HFF-Myc (cell line): ENCODE data around the gene FTCD.

Experiments used
- DNase-seq: peaks from one replicate; pipeline ENCODE4 v3.0.0-alpha.2; 2011; ENCODE audit warnings: low read depth; ENCODE audit errors: extremely low read depth
- H3K4me3 ChIP-seq: replicated peaks from 2 replicates; pipeline ENCODE4 v1.5.1; 2011; ENCODE audit warnings: low read depth, mild to moderate bottlenecking, control low read depth, low read length
- CTCF ChIP-seq: IDR thresholded peaks from 2 replicates; pipeline ENCODE4 v1.5.1; 2012; ENCODE audit warnings: mild to moderate bottlenecking, low read depth, low read length, control low read depth; ENCODE audit errors: missing control alignments

Gene FTCD

DNA sequence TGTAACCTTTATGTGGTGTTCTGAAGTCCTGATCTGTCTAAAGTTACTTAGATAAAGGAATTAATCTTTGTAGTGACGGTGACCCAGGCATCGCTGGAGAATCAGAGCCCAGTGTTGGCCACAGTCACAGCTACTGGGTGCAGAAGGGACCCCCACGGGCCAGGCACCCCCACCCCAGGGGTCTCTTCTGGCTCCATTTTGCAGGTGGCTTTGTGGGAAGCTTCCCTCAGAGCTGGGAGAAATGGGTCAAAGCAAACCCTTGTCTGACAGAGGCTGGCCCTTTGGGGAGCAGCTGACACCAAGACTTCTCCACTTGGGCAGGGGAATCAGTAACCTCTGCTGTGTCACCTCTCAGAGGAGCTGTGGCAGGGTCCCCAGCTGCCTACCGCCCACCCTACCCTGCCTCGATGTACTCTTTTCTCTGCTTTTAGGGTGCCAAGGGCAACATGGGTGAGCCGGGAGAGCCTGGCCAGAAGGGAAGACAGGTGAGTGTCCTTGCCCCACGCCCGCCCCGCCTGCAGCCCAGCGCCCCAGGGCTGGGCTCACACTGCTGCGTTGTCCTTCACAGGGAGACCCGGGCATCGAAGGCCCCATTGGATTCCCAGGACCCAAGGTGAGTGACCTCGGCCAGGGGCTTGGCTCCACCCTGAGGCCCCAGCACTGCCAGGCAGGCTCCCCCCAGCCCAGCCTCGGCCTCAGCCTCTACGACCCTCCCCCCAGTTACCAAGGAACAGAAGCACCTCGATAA, 39.8 kb downstream of the FTCD start:
- no peak for TF ChIP-seq CTCF
- no peak overlapping the region for H3K4me3 ChIP-seq
- no peak for DNase-seq

GRCh38 chr21:46114963-46115362, 40.4 kb downstream of the FTCD start:
- no peak for DNase-seq
- no peak overlapping the region for H3K4me3 ChIP-seq
- no peak for TF ChIP-seq CTCF

GRCh38 chr21:46113497-46114176, 41.7 kb downstream of the FTCD start:
- TF ChIP-seq CTCF = no peak
- DNase-seq = no peak

DNA sequence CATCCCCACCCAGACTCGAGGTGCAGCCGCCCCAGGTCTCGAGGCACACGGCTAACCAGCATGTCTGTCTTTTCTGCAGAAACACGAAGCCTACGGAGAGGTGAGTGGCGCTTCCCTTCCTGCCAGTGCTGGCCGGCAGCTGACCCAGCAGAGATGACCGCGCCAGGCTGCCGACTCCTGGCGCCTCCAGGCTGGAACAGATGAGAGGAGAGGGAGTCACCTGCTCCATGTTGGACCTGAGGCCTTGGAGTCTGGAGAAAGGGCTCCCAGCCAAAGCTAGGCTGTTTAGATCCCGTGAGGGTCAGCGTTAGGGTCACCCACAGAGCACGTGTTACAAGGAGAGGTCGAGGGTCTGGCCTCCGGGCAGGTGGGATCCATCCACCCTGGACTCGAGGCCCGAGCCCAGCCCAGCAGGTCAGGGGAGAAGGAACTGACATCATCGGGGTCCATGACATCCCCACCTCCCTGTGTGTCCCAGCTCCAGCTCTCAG, 42.6 kb downstream of the FTCD start:
- TF ChIP-seq CTCF = no peak
- no peak for DNase-seq

More at GRCh38 chr21:46113497-46114176, 41.7 kb downstream of the FTCD start:
- H3K4me3 ChIP-seq = no peak overlapping the region

GRCh38 chr21:46111857-46112724, 43.3 kb downstream of the FTCD start:
- TF ChIP-seq CTCF = no peak
- no peak for DNase-seq
- no peak overlapping the region for H3K4me3 ChIP-seq

More for the DNA sequence above, 42.6 kb downstream of the FTCD start:
- H3K4me3 ChIP-seq = no peak overlapping the region

DNA sequence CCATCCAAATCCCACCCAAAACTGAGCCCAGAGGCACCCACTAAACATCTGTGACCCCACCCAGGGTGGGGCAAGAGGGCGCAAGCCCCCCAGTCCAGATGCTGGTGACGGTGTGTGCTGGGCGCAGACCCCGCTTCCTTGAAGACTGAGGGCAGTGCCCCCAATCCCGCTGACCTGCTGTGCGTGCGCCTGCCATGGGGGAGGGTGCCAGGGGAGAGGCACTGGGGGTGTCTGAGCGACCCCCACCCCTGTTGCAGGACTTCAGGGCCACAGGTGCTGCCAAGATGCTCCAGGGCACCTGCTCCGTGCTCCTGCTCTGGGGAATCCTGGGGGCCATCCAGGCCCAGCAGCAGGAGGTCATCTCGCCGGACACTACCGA, 44.2 kb downstream of the FTCD start:
- DNase-seq = no peak
- TF ChIP-seq CTCF = no peak
- no peak overlapping the region for H3K4me3 ChIP-seq
